DMS153 treated with DMSO at 0.1 percent for 48 hours (cell line): Measurements from ENCODE around the gene TCL1B.
"Not testable (repeated sequence)": the region's sequence is repeated elsewhere in the genome, so short reads cannot be mapped to it uniquely, and the experiment has no call there.

ENCODE experiments used
- DNase-seq: peaks from one replicate; lab custom pipeline; 2025; ENCODE audit not compliant: unreplicated experiment; lab: John Stamatoyannopoulos, UW

The TCL1B gene

GRCh38 chr14:95700221-95700976 is 14.2 kb downstream of the TCL1B start:
- DNase-seq = no peak

- DNase-seq = no peak
Measured at GRCh38 chr14:95701846-95702221, 15.6 kb downstream of the TCL1B start.

GRCh38 chr14:95703341-95703740 is 17.1 kb downstream of the TCL1B start:
- DNase-seq = no peak

GRCh38 chr14:95703805-95704204 is 17.6 kb downstream of the TCL1B start:
- DNase-seq = no peak

GRCh38 chr14:95705518-95705917 is 19.3 kb downstream of the TCL1B start:
- DNase-seq = no peak

GRCh38 chr14:95707327-95707726 is 21.1 kb downstream of the TCL1B start:
- no peak for DNase-seq

- DNase-seq = no peak
Measured at GRCh38 chr14:95710106-95710505, 23.9 kb downstream of the TCL1B start.

GRCh38 chr14:95711476-95712176 is 25.4 kb downstream of the TCL1B start:
- no peak for DNase-seq

- DNase-seq = no peak
Measured at GRCh38 chr14:95712398-95712797, 26.2 kb downstream of the TCL1B start.

- no peak for DNase-seq
Measured at GRCh38 chr14:95713596-95714371, 27.6 kb downstream of the TCL1B start, which contains the start of gene TCL1A. TCL1A (minus strand) TSS chr14:95714125; CDS start chr14:95714066, 59 bp downstream.

- no peak for DNase-seq
Measured at GRCh38 chr14:95722525-95723190, 36.4 kb downstream of the TCL1B start.

GRCh38 chr14:95725685-95726336 is 39.6 kb downstream of the TCL1B start:
- no peak for DNase-seq

GRCh38 chr14:95727056-95727700 is 41.0 kb downstream of the TCL1B start:
- peak; percentile 26 for DNase-seq

- not testable (repeated sequence) for DNase-seq
Measured at GRCh38 chr14:95729402-95730028, 43.3 kb downstream of the TCL1B start.

GRCh38 chr14:95730126-95730525 is 43.9 kb downstream of the TCL1B start:
- no peak for DNase-seq

- no peak for DNase-seq
Measured at GRCh38 chr14:95733212-95733611, 47.0 kb downstream of the TCL1B start.

GRCh38 chr14:95739356-95739755 is 53.1 kb downstream of the TCL1B start:
- no peak for DNase-seq

- DNase-seq = peak; percentile 75
Measured at GRCh38 chr14:95741038-95741490, 54.8 kb downstream of the TCL1B start.

GRCh38 chr14:95741781-95742180 is 55.6 kb downstream of the TCL1B start:
- no peak for DNase-seq
